ENCODE results near the gene LYZ. TPM values are rescaled to one million over a fixed set of nuclear protein-coding genes. Genes with fewer than 3 reads are reported as not detected.
A peak's percentile ranks its signal among the peaks of the same experiment; 100 is the strongest.

The LYZ gene
- total RNA-seq, 4 donors from 2014 or later = 2.7 to 121 (median 23.2) TPM

- intact Hi-C loops (cut with DNase I) = loop anchor here (10.0 kb wide), 1 partner anchor 199 kb away; no protein-coding TSS in a partner anchor
- 62 to 91% methylated on average over 1 of the region's 1 CpG for WGBS, 2 donors
- H3K9me3 ChIP-seq = no peaks in the 10 kb centered on the region
- no peak for DNase-seq
- TF ChIP-seq POLR2A (IDR thresholded peaks at IDR 0.05) (no peak), CTCF (IDR thresholded peaks at IDR 0.05) (no peak)
- peaks cover 3 to 13% (median 4%) of the 10 kb centered on the region in 3 donors for H3K4me1 ChIP-seq
- no peaks in the 10 kb centered on the region for H3K27me3 ChIP-seq
- H3K27ac ChIP-seq = no peak overlapping the region
- no peak overlapping the region for H3K4me3 ChIP-seq
- H3K36me3 ChIP-seq = no peaks in the 10 kb centered on the region
Measured at GRCh38 chr12:69354172-69354555, 6.0 kb downstream of the LYZ start.

GRCh38 chr12:69354556-69355187 lies 6.5 kb downstream of the LYZ start:
- H3K27me3 ChIP-seq = no peaks in the 10 kb centered on the region
- WGBS, 2 donors = 67 to 71% methylated on average over 1 of the region's 1 CpG
- TF ChIP-seq POLR2A (IDR thresholded peaks at IDR 0.05) = no peak
- TF ChIP-seq CTCF (IDR thresholded peaks at IDR 0.05) = no peak
- no peaks in the 10 kb centered on the region for H3K36me3 ChIP-seq
- H3K4me1 ChIP-seq = peaks cover 5 to 16% (median 6%) of the 10 kb centered on the region in 3 donors
- intact Hi-C loops (cut with DNase I) = loop anchor here (10.0 kb wide), 1 partner anchor 200 kb away; no protein-coding TSS in a partner anchor
- no peak overlapping the region for H3K4me3 ChIP-seq
- H3K9me3 ChIP-seq = no peaks in the 10 kb centered on the region
- no peak for DNase-seq
- H3K27ac ChIP-seq = no peak overlapping the region

- TF ChIP-seq CTCF (IDR thresholded peaks at IDR 0.05) = no peak
- TF ChIP-seq POLR2A (IDR thresholded peaks at IDR 0.05) = no peak
- Histone ChIP-seq H3K4me3 (no peak overlapping the region), H3K36me3 (no peaks in the 10 kb centered on the region), H3K9me3 (no peaks in the 10 kb centered on the region), H3K4me1 (peaks cover 6 to 20% (median 8%) of the 10 kb centered on the region in 3 donors), H3K27me3 (no peaks in the 10 kb centered on the region), H3K27ac (no peak overlapping the region)
- WGBS, 2 donors = 65 to 81% methylated on average over 2 of the region's 2 CpGs
- DNase-seq = no peak
- intact Hi-C loops (cut with DNase I) = loop anchor here (10.0 kb wide), 1 partner anchor 201 kb away; no protein-coding TSS in a partner anchor
Measured at GRCh38 chr12:69355363-69356028, 7.3 kb downstream of the LYZ start.

GRCh38 chr12:69359531-69360347 lies 11.6 kb downstream of the LYZ start, which contains the start of gene YEATS4:
Gene YEATS4, plus strand, starts transcription at chr12:69359743. Its CDS starts 230 bp downstream, at chr12:69359973.
- peaks cover 0 to 16% (median 0%) of the 10 kb centered on the region in 3 donors for H3K36me3 ChIP-seq
- H3K27ac ChIP-seq = peak within 1 kb of the TSS; percentile 98 to 100 (median 99)
- peak; percentile 36 for DNase-seq
- no peaks in the 10 kb centered on the region for H3K9me3 ChIP-seq
- no peaks in the 10 kb centered on the region for H3K27me3 ChIP-seq
- WGBS, 2 donors = 0 to 1% methylated on average over 24 to 33 of the region's 70 CpGs
- TF ChIP-seq POLR2A (IDR thresholded peaks at IDR 0.05) = peak in 2 of 4 donors; percentile 64 to 70
- peak in 2 of 6 experiments; percentile 16 to 56 for TF ChIP-seq CTCF (IDR thresholded peaks at IDR 0.05)
- peaks cover 6 to 30% (median 11%) of the 10 kb centered on the region in 3 donors for H3K4me1 ChIP-seq
- peak within 1 kb of the TSS; percentile 92 to 100 (median 93) for H3K4me3 ChIP-seq
- intact Hi-C loops (cut with DNase I) = loop anchor here (10.0 kb wide), 1 partner anchor 205 kb away; no protein-coding TSS in a partner anchor

All from esophagus squamous epithelium (tissue), 5 donors.